Mesothelial cell of epicardium (in vitro differentiated cells): ENCODE measurements around the gene FIBCD1. TPM values are rescaled to one million over a fixed set of nuclear protein-coding genes. Genes with fewer than 3 reads are reported as not detected.
A peak's percentile ranks its signal among the peaks of the same experiment; 100 is the strongest.

ENCODE experiments used
- DNase-seq, 2 experiments: peaks; one replicate each; pipeline ENCODE4 v3.0.0; 2021; ENCODE audit warnings: low spot score in 2 of 2; ENCODE audit not compliant: unreplicated experiment in 2 of 2
- H3K27ac Mint-ChIP-seq: 2 replicates; pipeline ENCODE4 v1.8.0; 2021; ENCODE audit warnings: mixed read lengths
- H3K27me3 Mint-ChIP-seq: 2 replicates; pipeline ENCODE4 v1.8.0; 2021; ENCODE audit warnings: low read depth, mixed read lengths
- H3K36me3 Mint-ChIP-seq: 2 replicates; pipeline ENCODE4 v1.8.0; 2021; ENCODE audit warnings: mixed read lengths
- H3K4me1 Mint-ChIP-seq: 2 replicates; pipeline ENCODE4 v1.8.0; 2021; ENCODE audit warnings: mixed read lengths
- H3K4me3 Mint-ChIP-seq: 2 replicates; pipeline ENCODE4 v1.8.0; 2021; ENCODE audit warnings: mild to moderate bottlenecking, moderate library complexity, mixed read lengths
- H3K9me3 Mint-ChIP-seq: 2 replicates; pipeline ENCODE4 v1.8.0; 2021; ENCODE audit warnings: mixed read lengths
- total RNA-seq: library from RNA; stranded (reverse); gene quantifications from 3 replicates; pipeline ENCODE4 v1.2.1, GENCODE V29; 2021
- TF ChIP-seq, protein P1 (sequence below): fragments of 200-600 bp; sonication (generic); IDR thresholded peaks from one replicate; pipeline ENCODE4 v1.5.0; 2021; ENCODE audit warnings: antibody characterized with exemption; ENCODE audit not compliant: unreplicated experiment

Gene FIBCD1
- total RNA-seq, 1 donor from 2014 or later: 2.2 TPM

DNA sequence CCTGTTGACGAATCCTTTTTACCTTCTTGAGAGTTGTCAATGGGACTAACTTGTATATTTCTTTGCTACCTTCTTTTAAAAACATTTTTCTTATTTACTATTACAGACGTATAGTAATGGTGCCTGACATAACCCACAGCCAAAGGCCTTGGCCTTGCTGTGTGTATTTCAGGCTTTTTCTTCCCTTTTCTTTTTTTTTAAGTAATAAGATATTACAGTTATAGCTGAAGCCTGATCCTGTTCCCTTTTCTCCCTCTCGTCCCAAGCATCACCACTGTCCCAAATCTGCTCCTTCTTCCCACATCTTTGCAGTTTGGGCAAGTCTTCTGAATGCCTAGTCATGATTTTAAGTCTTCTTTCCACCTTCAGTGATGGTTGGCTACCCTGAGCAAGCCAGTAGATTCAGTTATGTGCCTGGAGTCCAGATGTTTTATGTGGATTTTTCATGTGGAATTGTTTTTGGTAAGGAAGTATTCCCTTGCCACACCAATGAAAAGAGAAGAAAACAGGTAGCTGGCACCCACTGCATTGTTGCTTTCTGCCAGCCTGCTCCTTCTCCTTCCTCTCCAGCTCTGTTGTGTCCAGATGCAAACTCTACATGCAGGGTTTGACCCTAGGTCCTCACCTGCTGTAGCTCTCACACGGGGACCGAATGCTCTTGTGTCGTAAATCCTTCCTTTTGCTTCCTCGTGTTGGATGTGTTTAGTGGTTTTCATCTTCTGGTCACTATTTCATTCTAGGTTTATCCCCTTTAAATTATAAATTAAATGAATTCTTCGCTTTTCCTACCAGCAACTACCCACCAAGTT lies 77.5 kb downstream of the FIBCD1 start:
- no peak for DNase-seq
- TF ChIP-seq, protein P1, sequence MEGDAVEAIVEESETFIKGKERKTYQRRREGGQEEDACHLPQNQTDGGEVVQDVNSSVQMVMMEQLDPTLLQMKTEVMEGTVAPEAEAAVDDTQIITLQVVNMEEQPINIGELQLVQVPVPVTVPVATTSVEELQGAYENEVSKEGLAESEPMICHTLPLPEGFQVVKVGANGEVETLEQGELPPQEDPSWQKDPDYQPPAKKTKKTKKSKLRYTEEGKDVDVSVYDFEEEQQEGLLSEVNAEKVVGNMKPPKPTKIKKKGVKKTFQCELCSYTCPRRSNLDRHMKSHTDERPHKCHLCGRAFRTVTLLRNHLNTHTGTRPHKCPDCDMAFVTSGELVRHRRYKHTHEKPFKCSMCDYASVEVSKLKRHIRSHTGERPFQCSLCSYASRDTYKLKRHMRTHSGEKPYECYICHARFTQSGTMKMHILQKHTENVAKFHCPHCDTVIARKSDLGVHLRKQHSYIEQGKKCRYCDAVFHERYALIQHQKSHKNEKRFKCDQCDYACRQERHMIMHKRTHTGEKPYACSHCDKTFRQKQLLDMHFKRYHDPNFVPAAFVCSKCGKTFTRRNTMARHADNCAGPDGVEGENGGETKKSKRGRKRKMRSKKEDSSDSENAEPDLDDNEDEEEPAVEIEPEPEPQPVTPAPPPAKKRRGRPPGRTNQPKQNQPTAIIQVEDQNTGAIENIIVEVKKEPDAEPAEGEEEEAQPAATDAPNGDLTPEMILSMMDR: no peak
- Mint-ChIP-seq H3K4me1 (peaks cover 31% of the 10 kb centered on the region), H3K27ac (no peak overlapping the region), H3K9me3 (no peaks in the 10 kb centered on the region), H3K27me3 (no peaks in the 10 kb centered on the region), H3K36me3 (peaks cover 17% of the 10 kb centered on the region), H3K4me3 (no peak overlapping the region)

DNA sequence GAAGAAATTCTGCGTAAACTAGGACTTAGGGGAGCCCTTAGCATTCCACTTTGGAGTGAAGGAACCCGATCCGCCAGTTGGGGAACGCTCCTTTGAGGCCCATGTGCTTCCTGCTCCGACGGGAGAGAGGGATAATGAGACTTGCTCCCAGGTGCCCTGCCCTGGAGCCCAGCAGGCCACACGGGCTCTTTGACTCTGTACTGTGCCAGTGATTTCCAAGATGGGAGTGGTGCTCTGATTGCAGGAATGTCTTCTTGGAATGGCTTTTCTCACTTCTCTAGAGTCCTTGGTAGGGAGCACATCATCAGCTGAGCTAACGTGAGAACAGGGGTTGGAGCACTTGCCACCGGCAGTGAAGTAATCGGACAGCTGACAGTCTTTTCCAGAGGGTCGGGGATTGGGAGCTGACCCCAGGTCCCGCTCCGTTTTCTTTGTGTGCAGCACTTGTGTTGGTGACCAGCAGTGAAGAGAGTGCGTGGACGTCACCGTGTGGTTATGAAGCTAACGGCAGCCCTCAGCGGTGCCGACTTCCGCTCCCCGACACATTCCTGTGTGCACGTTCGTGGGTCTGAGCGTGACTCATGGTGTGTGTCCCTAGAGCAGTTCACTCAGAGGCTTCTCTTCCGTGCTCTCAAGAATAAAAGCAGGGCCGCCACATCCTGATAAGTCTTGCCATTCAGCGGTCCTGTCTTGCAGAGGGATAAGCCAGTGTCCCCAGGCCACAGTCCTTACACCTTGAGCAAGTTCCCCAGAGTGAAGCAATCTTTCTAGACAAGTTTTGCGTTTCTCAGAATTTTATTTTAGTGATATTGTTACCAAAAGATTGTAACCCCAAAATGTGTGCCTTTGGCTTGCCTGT lies 78.4 kb downstream of the FIBCD1 start:
- Mint-ChIP-seq H3K9me3 (no peaks in the 10 kb centered on the region), H3K4me3 (no peak overlapping the region), H3K27ac (peak overlapping the region; percentile 84), H3K27me3 (no peaks in the 10 kb centered on the region), H3K36me3 (peaks cover 18% of the 10 kb centered on the region), H3K4me1 (peaks cover 31% of the 10 kb centered on the region)
- TF ChIP-seq, protein P1: no peak
- DNase-seq: no peak

DNA sequence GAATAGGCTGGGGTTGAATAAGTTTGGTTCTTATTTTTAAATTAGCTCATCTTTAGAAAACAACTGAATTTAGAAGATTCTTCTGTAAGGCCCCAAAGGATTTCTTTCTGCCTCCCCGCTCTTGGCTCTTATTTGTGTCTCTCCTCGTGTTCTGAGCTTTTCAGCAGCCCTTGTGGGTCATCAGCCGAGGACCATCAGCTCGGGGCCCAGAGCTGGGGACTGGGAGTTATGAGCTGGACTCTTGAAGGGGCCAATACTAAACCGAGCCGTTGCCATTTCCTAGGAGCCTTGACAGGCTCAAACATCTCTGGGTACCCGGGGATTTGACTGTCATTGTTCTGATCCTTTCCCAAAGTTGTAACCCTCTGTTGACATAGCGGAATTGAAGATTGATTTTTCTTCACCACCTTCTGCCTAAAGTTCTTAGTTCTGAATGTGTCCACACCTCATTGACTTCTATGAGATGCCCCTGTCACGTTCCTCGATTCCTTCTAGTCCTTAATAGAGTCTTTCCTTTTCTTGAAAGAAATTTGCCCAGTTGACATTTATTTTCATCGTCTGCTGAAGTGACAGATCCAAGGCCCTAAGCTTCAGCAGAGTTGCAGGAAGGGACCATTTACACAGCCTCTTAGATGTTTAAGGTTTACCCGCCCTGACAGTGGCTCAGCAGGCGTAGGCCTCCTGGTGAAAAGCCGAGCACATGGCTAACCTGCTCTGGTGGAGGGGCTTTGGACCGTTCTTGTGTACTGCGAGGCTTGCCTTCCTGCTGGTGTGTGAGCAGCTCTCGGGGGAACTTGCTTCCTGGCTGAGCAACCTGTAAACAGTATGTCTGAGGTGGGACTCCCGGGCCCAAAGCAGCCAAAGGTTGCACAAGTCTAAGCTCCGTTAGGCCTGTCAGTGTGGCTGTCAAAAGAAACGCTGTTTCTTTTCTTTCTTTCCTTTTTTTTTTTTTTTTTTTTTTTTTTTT lies 80.0 kb downstream of the FIBCD1 start:
- H3K4me3 Mint-ChIP-seq: no peak overlapping the region
- H3K36me3 Mint-ChIP-seq: peaks cover 17% of the 10 kb centered on the region
- DNase-seq: no peak
- H3K27ac Mint-ChIP-seq: peak overlapping the region; percentile 85
- TF ChIP-seq, protein P1: no peak
- no peaks in the 10 kb centered on the region for H3K9me3 Mint-ChIP-seq
- H3K27me3 Mint-ChIP-seq: no peaks in the 10 kb centered on the region
- H3K4me1 Mint-ChIP-seq: peaks cover 34% of the 10 kb centered on the region

DNA sequence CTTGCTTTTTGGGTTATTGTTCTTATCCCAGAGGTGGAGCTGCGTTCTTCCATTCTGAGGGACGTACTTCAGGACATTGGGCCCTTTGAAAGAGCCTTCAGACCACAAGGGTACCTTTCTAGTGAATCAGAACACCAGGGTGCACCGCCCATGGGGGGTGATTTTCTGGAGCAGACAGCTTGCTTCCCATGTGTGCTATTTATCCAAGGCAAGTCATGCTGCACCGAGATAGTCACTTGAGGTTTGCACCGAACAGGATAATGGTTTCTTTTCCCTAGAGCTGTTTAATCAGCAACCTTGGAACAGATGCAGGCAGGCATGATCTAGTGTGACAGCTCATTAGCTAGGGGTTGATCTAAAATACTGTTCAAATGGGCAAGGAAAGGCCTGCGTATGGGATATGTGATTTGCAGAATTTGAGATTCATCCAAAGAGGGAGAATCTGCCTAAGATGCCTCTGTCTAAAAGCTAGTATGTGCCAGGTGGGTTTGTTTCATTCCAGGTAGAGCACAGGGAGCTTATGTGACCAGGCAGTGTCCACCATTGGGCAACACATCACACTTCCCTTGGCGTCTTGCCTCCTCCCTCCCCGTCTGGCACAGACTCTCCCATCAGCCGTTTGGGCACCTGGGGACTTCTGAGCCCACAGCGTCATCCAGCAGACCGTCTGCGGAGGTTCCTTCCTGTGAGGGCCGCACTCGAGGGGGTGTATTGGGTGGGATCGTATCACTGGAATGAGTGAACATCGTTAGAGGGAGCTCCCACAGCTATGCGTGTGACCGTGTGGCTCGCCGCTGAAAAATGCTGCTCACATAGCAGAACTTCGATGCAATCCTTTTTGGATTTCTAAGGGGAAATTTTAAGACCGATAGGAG lies 80.9 kb downstream of the FIBCD1 start:
- Mint-ChIP-seq H3K27me3 (no peaks in the 10 kb centered on the region), H3K4me3 (no peak overlapping the region), H3K36me3 (peaks cover 15% of the 10 kb centered on the region), H3K4me1 (peaks cover 32% of the 10 kb centered on the region), H3K9me3 (no peaks in the 10 kb centered on the region), H3K27ac (peak overlapping the region; percentile 85)
- TF ChIP-seq, protein P1: no peak
- DNase-seq: no peak
